Astrocyte (in vitro differentiated cells and primary cell): ENCODE data around the gene PSMG3.

ENCODE experiments used
- CTCF ChIP-seq: IDR thresholded peaks from 2 replicates; pipeline ENCODE4 v1.5.1; 2011; ENCODE audit warnings: low read depth, mild to moderate bottlenecking, inconsistent platforms, low read length, moderate library complexity; ENCODE audit not compliant: insufficient read depth
- EZH2 ChIP-seq: IDR thresholded peaks from 2 replicates; pipeline ENCODE4 v1.6.1; 2012; ENCODE audit warnings: mild to moderate bottlenecking, low read length, inconsistent platforms; ENCODE audit not compliant: insufficient read depth

- TF ChIP-seq CTCF (no peak), EZH2 (no peak)
Measured at GRCh38 chr7:1539181-1539881, 30.5 kb downstream of the PSMG3 start.
